NCI-H2107 treated with DMSO at 0.1 percent for 48 hours (cell line): ENCODE measurements around the gene KCNN3.
"Not testable (repeated sequence)": the region's sequence is repeated elsewhere in the genome, so short reads cannot be mapped to it uniquely, and the experiment has no call there.

Experiments
- DNase-seq: peaks from one replicate; lab custom pipeline; 2025; ENCODE audit not compliant: unreplicated experiment; lab: John Stamatoyannopoulos, UW

The KCNN3 gene

GRCh38 chr1:154670310-154671270 is 199.5 kb downstream of the KCNN3 start:
- not testable (repeated sequence) for DNase-seq

GRCh38 chr1:154669464-154670282 is 200.4 kb downstream of the KCNN3 start:
- peak; percentile 81 for DNase-seq

GRCh38 chr1:154666051-154666790 is 203.9 kb downstream of the KCNN3 start:
- DNase-seq = no peak

GRCh38 chr1:154664331-154665002 is 205.6 kb downstream of the KCNN3 start:
- DNase-seq = no peak

GRCh38 chr1:154663471-154664060 is 206.5 kb downstream of the KCNN3 start:
- DNase-seq = no peak

GRCh38 chr1:154661110-154661509 is 209.0 kb downstream of the KCNN3 start:
- DNase-seq = no peak

GRCh38 chr1:154659823-154660592 is 210.1 kb downstream of the KCNN3 start:
- no peak for DNase-seq

GRCh38 chr1:154657556-154657955 is 212.5 kb downstream of the KCNN3 start:
- no peak for DNase-seq

GRCh38 chr1:154652893-154653292 is 217.2 kb downstream of the KCNN3 start:
- DNase-seq = no peak
